Measurements from ENCODE around the gene SENP1. TPM values are rescaled to one million over a fixed set of nuclear protein-coding genes. Genes with fewer than 3 reads are reported as not detected.

Gene SENP1
- total RNA-seq, 1 experiment from 2014 or later, result 24.5 TPM

DNA sequence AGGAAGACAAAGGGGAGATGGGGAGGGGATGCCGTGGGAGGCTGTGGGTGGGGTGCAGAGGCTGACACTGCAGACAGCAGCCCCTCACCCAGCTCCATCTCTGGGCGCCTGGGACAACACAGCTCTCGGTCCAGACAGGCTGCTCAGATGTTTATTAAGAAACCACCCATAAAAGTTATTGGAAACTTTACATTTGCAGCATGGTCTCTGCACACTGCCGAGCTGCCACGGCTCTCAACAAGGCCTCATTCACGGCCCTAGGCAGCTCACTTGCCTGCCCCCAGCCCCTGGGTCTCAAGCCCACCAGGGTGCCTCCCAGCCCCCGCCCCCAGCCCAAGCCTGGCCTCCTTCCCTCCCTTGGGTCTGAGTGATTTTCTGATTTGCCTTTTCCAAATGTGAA is 80.6 kb downstream of the SENP1 start:
- Mint-ChIP-seq H3K9me3 (ENCODE audit: unreplicated experiment) (no peaks in the 10 kb centered on the region), H3K27me3 (ENCODE audit: insufficient read depth, unreplicated experiment) (peaks cover 10% of the 10 kb centered on the region)

DNA sequence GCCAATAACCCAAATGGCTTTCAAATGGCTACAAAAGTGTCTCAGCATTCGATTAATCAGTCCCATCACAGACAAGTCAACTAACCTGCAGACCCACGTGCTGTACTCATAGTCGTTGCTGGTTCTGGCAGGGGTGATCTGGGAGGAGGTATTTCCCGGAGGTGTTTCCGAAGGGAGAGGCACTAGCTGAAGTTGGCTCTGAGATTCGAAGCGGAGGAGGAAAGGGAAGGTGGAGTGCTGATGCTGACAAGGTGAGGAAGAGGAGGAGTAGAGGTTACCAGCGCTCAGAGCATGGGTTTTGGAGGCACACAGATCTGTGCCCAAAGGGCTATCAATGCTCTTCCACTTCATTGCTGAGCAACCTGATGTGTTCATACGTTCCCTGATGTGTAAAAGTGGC is 81.1 kb downstream of the SENP1 start:
- DNase-seq (ENCODE audit: unreplicated experiment), result no peak
- H3K4me3 Mint-ChIP-seq (ENCODE audit: unreplicated experiment), result no peak overlapping the region
- no peaks in the 10 kb centered on the region for H3K36me3 Mint-ChIP-seq (ENCODE audit: insufficient read depth, unreplicated experiment)
- POLR2A ChIA-PET, result no interaction called here
- H3K27me3 Mint-ChIP-seq (ENCODE audit: insufficient read depth, unreplicated experiment), result peaks cover 14% of the 10 kb centered on the region
- CTCF ChIA-PET, result no interaction called here
- no TSS peak for BruUV-seq (replicated peaks)
- peaks cover 6% of the 10 kb centered on the region for H3K4me1 Mint-ChIP-seq (ENCODE audit: insufficient read depth, unreplicated experiment)
- intact Hi-C loops (cut with micrococcal nuclease), result no loop called here
- H3K9me3 Mint-ChIP-seq (ENCODE audit: unreplicated experiment), result no peaks in the 10 kb centered on the region
- H3K27ac Mint-ChIP-seq (ENCODE audit: low read depth, unreplicated experiment), result no peak overlapping the region
- TF ChIP-seq, protein P1, sequence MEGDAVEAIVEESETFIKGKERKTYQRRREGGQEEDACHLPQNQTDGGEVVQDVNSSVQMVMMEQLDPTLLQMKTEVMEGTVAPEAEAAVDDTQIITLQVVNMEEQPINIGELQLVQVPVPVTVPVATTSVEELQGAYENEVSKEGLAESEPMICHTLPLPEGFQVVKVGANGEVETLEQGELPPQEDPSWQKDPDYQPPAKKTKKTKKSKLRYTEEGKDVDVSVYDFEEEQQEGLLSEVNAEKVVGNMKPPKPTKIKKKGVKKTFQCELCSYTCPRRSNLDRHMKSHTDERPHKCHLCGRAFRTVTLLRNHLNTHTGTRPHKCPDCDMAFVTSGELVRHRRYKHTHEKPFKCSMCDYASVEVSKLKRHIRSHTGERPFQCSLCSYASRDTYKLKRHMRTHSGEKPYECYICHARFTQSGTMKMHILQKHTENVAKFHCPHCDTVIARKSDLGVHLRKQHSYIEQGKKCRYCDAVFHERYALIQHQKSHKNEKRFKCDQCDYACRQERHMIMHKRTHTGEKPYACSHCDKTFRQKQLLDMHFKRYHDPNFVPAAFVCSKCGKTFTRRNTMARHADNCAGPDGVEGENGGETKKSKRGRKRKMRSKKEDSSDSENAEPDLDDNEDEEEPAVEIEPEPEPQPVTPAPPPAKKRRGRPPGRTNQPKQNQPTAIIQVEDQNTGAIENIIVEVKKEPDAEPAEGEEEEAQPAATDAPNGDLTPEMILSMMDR (IDR thresholded peaks at IDR 0.05; ENCODE audit: unreplicated experiment), result no peak

More for the DNA sequence above, 80.6 kb downstream of the SENP1 start:
- intact Hi-C loops (cut with micrococcal nuclease), result no loop called here
- TF ChIP-seq, protein P1 (IDR thresholded peaks at IDR 0.05; ENCODE audit: unreplicated experiment), result no peak
- no TSS peak for BruUV-seq (replicated peaks)
- Mint-ChIP-seq H3K36me3 (ENCODE audit: insufficient read depth, unreplicated experiment) (no peaks in the 10 kb centered on the region), H3K4me1 (ENCODE audit: insufficient read depth, unreplicated experiment) (peaks cover 6% of the 10 kb centered on the region), H3K27ac (ENCODE audit: low read depth, unreplicated experiment) (no peak overlapping the region), H3K4me3 (ENCODE audit: unreplicated experiment) (no peak overlapping the region)
- DNase-seq (ENCODE audit: unreplicated experiment), result no peak
- CTCF ChIA-PET, result no interaction called here
- POLR2A ChIA-PET, result no interaction called here

DNA sequence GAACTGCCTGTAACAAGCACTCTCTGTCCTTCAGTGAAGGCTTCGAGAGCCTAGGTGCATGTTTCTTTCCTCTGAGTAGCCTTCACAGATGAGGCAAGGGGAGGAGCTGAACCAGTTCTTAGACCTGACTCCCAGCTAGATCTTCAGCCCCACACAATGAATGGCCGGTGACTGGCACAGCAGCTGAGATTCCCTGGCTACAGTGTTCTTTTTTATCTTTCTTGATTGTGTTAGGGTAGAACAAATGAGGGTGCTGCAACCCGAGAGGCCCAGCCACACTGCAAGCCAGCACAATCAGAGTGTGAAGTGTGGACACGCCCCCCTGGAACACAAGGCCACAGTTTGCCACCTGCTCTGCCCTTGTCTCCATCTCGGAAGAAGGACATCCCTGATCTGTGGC is 82.5 kb downstream of the SENP1 start:
- Mint-ChIP-seq H3K36me3 (ENCODE audit: insufficient read depth, unreplicated experiment) (no peaks in the 10 kb centered on the region), H3K4me3 (ENCODE audit: unreplicated experiment) (no peak overlapping the region), H3K9me3 (ENCODE audit: unreplicated experiment) (no peaks in the 10 kb centered on the region), H3K27me3 (ENCODE audit: insufficient read depth, unreplicated experiment) (peaks cover 27% of the 10 kb centered on the region), H3K27ac (ENCODE audit: low read depth, unreplicated experiment) (no peak overlapping the region), H3K4me1 (ENCODE audit: insufficient read depth, unreplicated experiment) (peaks cover 6% of the 10 kb centered on the region)
- BruUV-seq (replicated peaks), result no TSS peak
- ChIA-PET CTCF (interaction anchor here (1.0 kb wide), 1 partner anchor 12 kb away, joined by 3 read pairs; no protein-coding TSS in a partner anchor), POLR2A (interaction anchor here (0.7 kb wide), 1 partner anchor 154 kb away, joined by 4 read pairs; no protein-coding TSS in a partner anchor)
- DNase-seq (ENCODE audit: unreplicated experiment), result no peak
- intact Hi-C loops (cut with micrococcal nuclease), result no loop called here
- TF ChIP-seq, protein P1 (IDR thresholded peaks at IDR 0.05; ENCODE audit: unreplicated experiment), result no peak

- H3K27ac Mint-ChIP-seq (ENCODE audit: low read depth, unreplicated experiment), result no peak overlapping the region
- peaks cover 33% of the 10 kb centered on the region for H3K27me3 Mint-ChIP-seq (ENCODE audit: insufficient read depth, unreplicated experiment)
- H3K4me3 Mint-ChIP-seq (ENCODE audit: unreplicated experiment), result no peak overlapping the region
- TF ChIP-seq, protein P1 (IDR thresholded peaks at IDR 0.05; ENCODE audit: unreplicated experiment), result no peak
- H3K36me3 Mint-ChIP-seq (ENCODE audit: insufficient read depth, unreplicated experiment), result no peaks in the 10 kb centered on the region
- POLR2A ChIA-PET, result interaction anchor here (0.6 to 0.7 kb wide), 2 partner anchors 14 to 154 kb away, joined by 4 to 5 read pairs; no protein-coding TSS in a partner anchor
- no peaks in the 10 kb centered on the region for H3K9me3 Mint-ChIP-seq (ENCODE audit: unreplicated experiment)
- peaks cover 6% of the 10 kb centered on the region for H3K4me1 Mint-ChIP-seq (ENCODE audit: insufficient read depth, unreplicated experiment)
- intact Hi-C loops (cut with micrococcal nuclease), result no loop called here
- no TSS peak for BruUV-seq (replicated peaks)
- CTCF ChIA-PET, result interaction anchor here (0.6 to 1.0 kb wide), 3 partner anchors 12 to 30 kb away, joined by 3 to 4 read pairs (median 4); no protein-coding TSS in a partner anchor
- DNase-seq (ENCODE audit: unreplicated experiment), result no peak
These were observed 83.0 kb downstream of the SENP1 start for GRCh38 chr12:48022676-48023385.

Measured in MCF 10A (cell line).